GM23338 (cell line): ENCODE data around the gene A1BG. TPM values are rescaled to one million over a fixed set of nuclear protein-coding genes. Genes with fewer than 3 reads are reported as not detected.

Experiments
- ATAC-seq: fragments of 200-7000 bp; cut with Tn5 transposase; 3 replicates; pipeline ENCODE4 v1.9.1; 2020
- DNase-seq: peaks from one replicate; pipeline ENCODE4 v3.0.0-alpha.2; 2015; ENCODE audit warnings: low spot score
- H2AFZ ChIP-seq: fragments of 200-600 bp; sonication (generic); 2 replicates; pipeline ENCODE4 v1.8.0; 2016; ENCODE audit warnings: antibody characterized with exemption, mild to moderate bottlenecking, moderate library complexity
- H3F3A ChIP-seq: fragments of 200-600 bp; sonication (generic); replicated peaks from 2 replicates; pipeline ENCODE4 v1.8.0; 2017; ENCODE audit warnings: antibody characterized with exemption, mixed run types, low read depth
- H3K27ac ChIP-seq: fragments of 200-600 bp; sonication (generic); 2 replicates; pipeline ENCODE4 v1.6.1; 2016; ENCODE audit warnings: low read depth
- H3K27me3 ChIP-seq: fragments of 200-600 bp; sonication (generic); 2 replicates; pipeline ENCODE4 v1.8.0; 2016; ENCODE audit warnings: mild to moderate bottlenecking, mixed run types, moderate library complexity; ENCODE audit not compliant: insufficient read depth
- H3K36me3 ChIP-seq: fragments of 200-600 bp; sonication (generic); 2 replicates; pipeline ENCODE4 v1.8.0; 2016; ENCODE audit warnings: mild to moderate bottlenecking; ENCODE audit not compliant: insufficient read depth
- H3K4me1 ChIP-seq: fragments of 200-600 bp; sonication (generic); 2 replicates; pipeline ENCODE4 v1.8.0; 2016; ENCODE audit warnings: mild to moderate bottlenecking, moderate library complexity; ENCODE audit not compliant: insufficient read depth
- H3K4me2 ChIP-seq: fragments of 200-600 bp; sonication (generic); 2 replicates; pipeline ENCODE4 v1.7.1; 2017; ENCODE audit warnings: mixed run types
- H3K4me3 ChIP-seq: fragments of 200-600 bp; sonication (generic); 2 replicates; pipeline ENCODE4 v1.6.1; 2016; ENCODE audit warnings: mixed run types
- H3K79me2 ChIP-seq: fragments of 200-600 bp; sonication (generic); replicated peaks from 2 replicates; pipeline ENCODE4 v1.8.0; 2017; ENCODE audit warnings: mild to moderate bottlenecking; ENCODE audit not compliant: insufficient read depth
- H3K9me2 ChIP-seq: fragments of 200-600 bp; sonication (generic); 2 replicates; pipeline ENCODE4 v1.8.0; 2017; ENCODE audit not compliant: insufficient read depth
- H4K20me1 ChIP-seq: fragments of 200-600 bp; sonication (generic); replicated peaks from 2 replicates; pipeline ENCODE4 v1.8.0; 2017; ENCODE audit warnings: mild to moderate bottlenecking; ENCODE audit not compliant: insufficient read depth
- H3K27ac Mint-ChIP-seq: 2 replicates; pipeline ENCODE4 v1.8.0; 2020; ENCODE audit warnings: inconsistent platforms, mild to moderate bottlenecking, moderate library complexity, mixed read lengths
- H3K27me3 Mint-ChIP-seq: 3 replicates; pipeline ENCODE4 v1.8.0; 2022; ENCODE audit warnings: low read depth, mild to moderate bottlenecking, moderate library complexity, mixed read lengths, inconsistent platforms; ENCODE audit not compliant: insufficient read depth, poor library complexity
- H3K36me3 Mint-ChIP-seq: 3 replicates; pipeline ENCODE4 v1.8.0; 2021; ENCODE audit warnings: low read depth, mild to moderate bottlenecking, inconsistent platforms, moderate library complexity, mixed read lengths
- H3K4me1 Mint-ChIP-seq: 3 replicates; pipeline ENCODE4 v1.8.0; 2020; ENCODE audit warnings: mild to moderate bottlenecking, inconsistent platforms, mixed read lengths
- H3K4me3 Mint-ChIP-seq: 3 replicates; pipeline ENCODE4 v1.8.0; 2021; ENCODE audit warnings: moderate library complexity, mild to moderate bottlenecking, inconsistent platforms, mixed read lengths
- H3K9me3 Mint-ChIP-seq: 3 replicates; pipeline ENCODE4 v1.8.0; 2020; ENCODE audit warnings: moderate library complexity, mild to moderate bottlenecking, inconsistent platforms, mixed read lengths
- CREB1 ChIP-seq: fragments of 250-450 bp; sonication (Bioruptor Pico); IDR thresholded peaks from 2 replicates; pipeline ENCODE4 v1.5.0; 2020; ENCODE audit warnings: low read depth, mild to moderate bottlenecking, moderate library complexity
- EZH2phosphoT487 ChIP-seq: fragments of 200-600 bp; sonication (generic); IDR thresholded peaks from one replicate; pipeline ENCODE4 v1.8.1; 2018; ENCODE audit warnings: antibody characterized with exemption; ENCODE audit not compliant: unreplicated experiment
- JUNB ChIP-seq: IDR thresholded peaks from one replicate; pipeline ENCODE4 v1.6.1; 2016; ENCODE audit warnings: antibody characterized with exemption; ENCODE audit not compliant: unreplicated experiment
- STAT1 ChIP-seq: IDR thresholded peaks from one replicate; pipeline ENCODE4 v1.6.1; 2016; ENCODE audit warnings: antibody characterized with exemption; ENCODE audit not compliant: unreplicated experiment
- ZNF114 ChIP-seq: fragments of 250-450 bp; sonication (Bioruptor Pico); IDR thresholded peaks from 2 replicates; pipeline ENCODE4 v1.5.0; 2020; ENCODE audit warnings: mild to moderate bottlenecking, moderate library complexity
- ZNF331 ChIP-seq: fragments of 250-450 bp; sonication (Bioruptor Pico); IDR thresholded peaks from 2 replicates; pipeline ENCODE4 v1.5.0; 2020; ENCODE audit warnings: low read depth, mild to moderate bottlenecking, moderate library complexity
- polyA plus RNA-seq: library from polyadenylated mRNA; unstranded; fragments of >200 nt; fragmentation: Nextera tagmentation; extraction: Ambion mirVana; gene quantifications from 2 replicates; pipeline ENCODE4 v1.2.1, GENCODE V29; 2016
- total RNA-seq: library from RNA; depleted of rRNA; stranded (reverse); fragments of >200 nt; shearing (Covaris generic); gene quantifications from 2 replicates; pipeline ENCODE4 v1.2.3, GENCODE V29; 2014
- TF ChIP-seq, protein P1 (sequence below), 2 experiments: fragments of 200-600 bp in 1 of 2; sonication (generic) in 1 of 2; conservative IDR thresholded peaks; 2 replicates each; pipeline versions ENCODE4 v1.5.1 to v1.6.1; 2016 to 2017; ENCODE audit warnings: antibody characterized with exemption in 2 of 2, low read depth in 2 of 2, mild to moderate bottlenecking in 2 of 2, moderate library complexity in 1 of 2
- TF ChIP-seq, protein P2 (sequence below): fragments of 250-450 bp; sonication (Bioruptor Pico); IDR thresholded peaks from 2 replicates; pipeline ENCODE4 v1.5.0; 2020; ENCODE audit warnings: mild to moderate bottlenecking, moderate library complexity

A1BG gene
- total and polyA plus RNA-seq, 2 experiments from 2014 or later: 17.7 to 43.5 TPM

DNA sequence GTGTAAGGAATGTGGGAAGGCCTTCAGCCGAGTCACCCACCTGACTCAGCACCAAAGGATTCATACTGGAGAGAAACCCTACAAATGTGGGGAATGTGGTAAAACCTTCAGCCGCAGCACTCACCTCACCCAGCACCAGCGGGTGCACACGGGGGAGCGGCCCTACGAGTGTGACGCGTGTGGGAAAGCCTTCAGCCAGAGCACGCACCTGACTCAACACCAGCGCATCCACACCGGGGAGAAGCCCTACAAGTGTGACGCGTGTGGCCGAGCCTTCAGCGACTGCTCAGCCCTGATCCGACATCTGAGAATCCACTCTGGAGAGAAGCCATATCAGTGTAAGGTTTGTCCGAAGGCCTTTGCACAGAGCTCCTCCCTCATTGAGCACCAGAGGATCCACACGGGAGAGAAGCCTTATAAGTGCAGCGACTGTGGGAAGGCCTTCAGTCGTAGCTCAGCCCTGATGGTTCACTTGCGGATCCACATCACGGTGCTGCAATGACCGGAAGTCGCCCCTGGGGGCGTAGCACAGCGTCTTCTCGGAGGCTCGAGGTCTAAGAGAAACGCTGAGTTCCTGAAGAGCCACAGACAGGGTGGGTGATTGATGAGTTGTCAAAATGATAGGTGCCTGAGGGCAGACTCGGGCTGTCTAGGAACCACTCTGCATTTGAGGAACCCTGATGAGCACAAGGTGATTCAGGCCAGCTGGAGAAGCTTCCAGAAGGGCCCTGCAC lies 14.3 kb downstream of the A1BG start:
- Histone ChIP-seq H3K4me3 (no peak overlapping the region), H3K27ac (no peak overlapping the region), H3K4me2 (no peak overlapping the region), H3K79me2 (no peaks in the 10 kb centered on the region), H3K27me3 (no peaks in the 10 kb centered on the region), H3K36me3 (no peaks in the 10 kb centered on the region), H3K9me2 (no peaks in the 10 kb centered on the region), H4K20me1 (no peaks in the 10 kb centered on the region; the same call in 1 of the 2 replicates), H3F3A (no peaks in the 10 kb centered on the region), H3K4me1 (no peaks in the 10 kb centered on the region), H2AFZ (no peak overlapping the region)
- Mint-ChIP-seq H3K4me1 (no peaks in the 10 kb centered on the region; the same call in 2 of the 3 replicates), H3K36me3 (peaks cover 28% of the 10 kb centered on the region), H3K4me3 (no peak overlapping the region), H3K27ac (no peak overlapping the region), H3K9me3 (peaks cover 3% of the 10 kb centered on the region; the same call in 1 of the 3 replicates), H3K27me3 (peaks cover 3% of the 10 kb centered on the region)
- DNase-seq (peak; percentile 71), ATAC-seq (peak; percentile 98)
- no peak for TF ChIP-seq ZNF331 (CRISPR knock-in tag)
- TF ChIP-seq, protein P1, sequence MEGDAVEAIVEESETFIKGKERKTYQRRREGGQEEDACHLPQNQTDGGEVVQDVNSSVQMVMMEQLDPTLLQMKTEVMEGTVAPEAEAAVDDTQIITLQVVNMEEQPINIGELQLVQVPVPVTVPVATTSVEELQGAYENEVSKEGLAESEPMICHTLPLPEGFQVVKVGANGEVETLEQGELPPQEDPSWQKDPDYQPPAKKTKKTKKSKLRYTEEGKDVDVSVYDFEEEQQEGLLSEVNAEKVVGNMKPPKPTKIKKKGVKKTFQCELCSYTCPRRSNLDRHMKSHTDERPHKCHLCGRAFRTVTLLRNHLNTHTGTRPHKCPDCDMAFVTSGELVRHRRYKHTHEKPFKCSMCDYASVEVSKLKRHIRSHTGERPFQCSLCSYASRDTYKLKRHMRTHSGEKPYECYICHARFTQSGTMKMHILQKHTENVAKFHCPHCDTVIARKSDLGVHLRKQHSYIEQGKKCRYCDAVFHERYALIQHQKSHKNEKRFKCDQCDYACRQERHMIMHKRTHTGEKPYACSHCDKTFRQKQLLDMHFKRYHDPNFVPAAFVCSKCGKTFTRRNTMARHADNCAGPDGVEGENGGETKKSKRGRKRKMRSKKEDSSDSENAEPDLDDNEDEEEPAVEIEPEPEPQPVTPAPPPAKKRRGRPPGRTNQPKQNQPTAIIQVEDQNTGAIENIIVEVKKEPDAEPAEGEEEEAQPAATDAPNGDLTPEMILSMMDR (conservative IDR thresholded peaks at IDR 0.05; ENCODE audit: low read depth in 2 of 2): peak; percentile 60 to 63

DNA sequence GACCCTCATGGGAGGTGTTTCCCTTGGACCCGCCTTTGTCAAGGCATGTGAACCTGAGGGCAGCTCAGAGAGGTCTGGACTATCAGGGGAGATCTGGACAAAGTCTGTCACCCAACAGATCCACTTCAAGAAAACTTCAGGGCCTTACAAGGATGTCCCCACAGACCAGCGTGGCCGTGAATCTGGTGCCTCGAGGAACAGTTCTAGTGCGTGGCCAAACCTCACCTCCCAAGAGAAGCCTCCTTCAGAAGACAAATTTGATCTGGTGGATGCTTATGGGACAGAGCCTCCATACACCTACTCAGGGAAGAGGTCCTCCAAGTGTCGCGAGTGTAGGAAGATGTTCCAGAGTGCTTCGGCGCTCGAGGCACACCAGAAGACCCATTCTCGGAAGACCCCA lies 15.0 kb downstream of the A1BG start:
- no peaks in the 10 kb centered on the region for H3K79me2 ChIP-seq
- no peak overlapping the region for H3K27ac ChIP-seq
- peaks cover 28% of the 10 kb centered on the region for H3K36me3 Mint-ChIP-seq
- H4K20me1 ChIP-seq: peaks cover 2% of the 10 kb centered on the region; the same call in 1 of the 2 replicates
- DNase-seq: no peak
- peaks cover 3% of the 10 kb centered on the region; the same call in 1 of the 3 replicates for H3K9me3 Mint-ChIP-seq
- no peak overlapping the region for H2AFZ ChIP-seq
- no peaks in the 10 kb centered on the region for H3K36me3 ChIP-seq
- H3K4me1 Mint-ChIP-seq: no peaks in the 10 kb centered on the region; the same call in 2 of the 3 replicates
- no peak for ATAC-seq
- no peak overlapping the region for H3K27ac Mint-ChIP-seq
- no peaks in the 10 kb centered on the region for H3F3A ChIP-seq
- H3K27me3 ChIP-seq: no peaks in the 10 kb centered on the region
- H3K4me1 ChIP-seq: no peaks in the 10 kb centered on the region
- H3K9me2 ChIP-seq: no peaks in the 10 kb centered on the region
- H3K27me3 Mint-ChIP-seq: peaks cover 3% of the 10 kb centered on the region
- H3K4me3 Mint-ChIP-seq: no peak overlapping the region
- no peak overlapping the region for H3K4me2 ChIP-seq
- no peak overlapping the region for H3K4me3 ChIP-seq
- TF ChIP-seq, protein P1 (conservative IDR thresholded peaks at IDR 0.05; ENCODE audit: low read depth in 2 of 2): no peak
- TF ChIP-seq, protein P2, sequence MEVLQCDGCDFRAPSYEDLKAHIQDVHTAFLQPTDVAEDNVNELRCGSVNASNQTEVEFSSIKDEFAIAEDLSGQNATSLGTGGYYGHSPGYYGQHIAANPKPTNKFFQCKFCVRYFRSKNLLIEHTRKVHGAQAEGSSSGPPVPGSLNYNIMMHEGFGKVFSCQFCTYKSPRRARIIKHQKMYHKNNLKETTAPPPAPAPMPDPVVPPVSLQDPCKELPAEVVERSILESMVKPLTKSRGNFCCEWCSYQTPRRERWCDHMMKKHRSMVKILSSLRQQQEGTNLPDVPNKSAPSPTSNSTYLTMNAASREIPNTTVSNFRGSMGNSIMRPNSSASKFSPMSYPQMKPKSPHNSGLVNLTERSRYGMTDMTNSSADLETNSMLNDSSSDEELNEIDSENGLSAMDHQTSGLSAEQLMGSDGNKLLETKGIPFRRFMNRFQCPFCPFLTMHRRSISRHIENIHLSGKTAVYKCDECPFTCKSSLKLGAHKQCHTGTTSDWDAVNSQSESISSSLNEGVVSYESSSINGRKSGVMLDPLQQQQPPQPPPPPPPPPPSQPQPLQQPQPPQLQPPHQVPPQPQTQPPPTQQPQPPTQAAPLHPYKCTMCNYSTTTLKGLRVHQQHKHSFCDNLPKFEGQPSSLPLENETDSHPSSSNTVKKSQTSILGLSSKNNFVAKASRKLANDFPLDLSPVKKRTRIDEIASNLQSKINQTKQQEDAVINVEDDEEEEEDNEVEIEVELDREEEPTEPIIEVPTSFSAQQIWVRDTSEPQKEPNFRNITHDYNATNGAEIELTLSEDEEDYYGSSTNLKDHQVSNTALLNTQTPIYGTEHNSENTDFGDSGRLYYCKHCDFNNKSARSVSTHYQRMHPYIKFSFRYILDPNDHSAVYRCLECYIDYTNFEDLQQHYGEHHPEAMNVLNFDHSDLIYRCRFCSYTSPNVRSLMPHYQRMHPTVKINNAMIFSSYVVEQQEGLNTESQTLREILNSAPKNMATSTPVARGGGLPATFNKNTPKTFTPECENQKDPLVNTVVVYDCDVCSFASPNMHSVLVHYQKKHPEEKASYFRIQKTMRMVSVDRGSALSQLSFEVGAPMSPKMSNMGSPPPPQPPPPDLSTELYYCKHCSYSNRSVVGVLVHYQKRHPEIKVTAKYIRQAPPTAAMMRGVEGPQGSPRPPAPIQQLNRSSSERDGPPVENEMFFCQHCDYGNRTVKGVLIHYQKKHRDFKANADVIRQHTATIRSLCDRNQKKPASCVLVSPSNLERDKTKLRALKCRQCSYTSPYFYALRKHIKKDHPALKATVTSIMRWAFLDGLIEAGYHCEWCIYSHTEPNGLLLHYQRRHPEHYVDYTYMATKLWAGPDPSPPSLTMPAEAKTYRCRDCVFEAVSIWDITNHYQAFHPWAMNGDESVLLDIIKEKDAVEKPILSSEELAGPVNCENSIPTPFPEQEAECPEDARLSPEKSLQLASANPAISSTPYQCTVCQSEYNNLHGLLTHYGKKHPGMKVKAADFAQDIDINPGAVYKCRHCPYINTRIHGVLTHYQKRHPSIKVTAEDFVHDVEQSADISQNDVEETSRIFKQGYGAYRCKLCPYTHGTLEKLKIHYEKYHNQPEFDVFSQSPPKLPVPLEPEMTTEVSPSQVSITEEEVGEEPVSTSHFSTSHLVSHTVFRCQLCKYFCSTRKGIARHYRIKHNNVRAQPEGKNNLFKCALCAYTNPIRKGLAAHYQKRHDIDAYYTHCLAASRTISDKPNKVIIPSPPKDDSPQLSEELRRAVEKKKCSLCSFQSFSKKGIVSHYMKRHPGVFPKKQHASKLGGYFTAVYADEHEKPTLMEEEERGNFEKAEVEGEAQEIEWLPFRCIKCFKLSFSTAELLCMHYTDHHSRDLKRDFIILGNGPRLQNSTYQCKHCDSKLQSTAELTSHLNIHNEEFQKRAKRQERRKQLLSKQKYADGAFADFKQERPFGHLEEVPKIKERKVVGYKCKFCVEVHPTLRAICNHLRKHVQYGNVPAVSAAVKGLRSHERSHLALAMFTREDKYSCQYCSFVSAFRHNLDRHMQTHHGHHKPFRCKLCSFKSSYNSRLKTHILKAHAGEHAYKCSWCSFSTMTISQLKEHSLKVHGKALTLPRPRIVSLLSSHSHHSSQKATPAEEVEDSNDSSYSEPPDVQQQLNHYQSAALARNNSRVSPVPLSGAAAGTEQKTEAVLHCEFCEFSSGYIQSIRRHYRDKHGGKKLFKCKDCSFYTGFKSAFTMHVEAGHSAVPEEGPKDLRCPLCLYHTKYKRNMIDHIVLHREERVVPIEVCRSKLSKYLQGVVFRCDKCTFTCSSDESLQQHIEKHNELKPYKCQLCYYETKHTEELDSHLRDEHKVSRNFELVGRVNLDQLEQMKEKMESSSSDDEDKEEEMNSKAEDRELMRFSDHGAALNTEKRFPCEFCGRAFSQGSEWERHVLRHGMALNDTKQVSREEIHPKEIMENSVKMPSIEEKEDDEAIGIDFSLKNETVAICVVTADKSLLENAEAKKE (CRISPR knock-in tag): no peak
- TF ChIP-seq CREB1 (CRISPR knock-in tag) (no peak), EZH2phosphoT487 (no peak), STAT1 (no peak), JUNB (no peak), ZNF114 (no peak)
